ENCODE data around the gene ABCG2.

DNA sequence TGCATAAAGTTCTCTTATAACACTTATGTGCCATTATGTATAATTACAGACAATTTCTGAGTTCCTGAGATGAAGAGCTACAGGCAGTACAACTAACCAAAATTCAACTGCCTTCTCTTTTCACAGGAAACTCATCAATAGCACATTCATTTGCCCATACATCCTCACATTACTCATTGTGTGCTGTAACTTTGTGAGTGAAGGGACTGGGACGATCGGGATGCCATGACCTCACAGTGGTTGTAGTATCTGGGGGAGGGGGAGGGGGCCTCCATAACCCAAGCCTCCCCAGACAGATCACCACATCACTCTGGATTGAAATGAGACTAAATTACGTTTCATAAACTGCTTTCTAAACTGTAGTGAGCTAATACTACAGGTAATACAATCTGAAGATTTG, 60.7 kb downstream of the ABCG2 start:
- no peak for TF ChIP-seq MAZ (IDR thresholded peaks at IDR 0.05; ENCODE audit: borderline replicate concordance, low read depth, low read length)
- no peak for TF ChIP-seq CTCF (conservative IDR thresholded peaks at IDR 0.05; ENCODE audit: low read depth, low read length)
- no peak for TF ChIP-seq CHD1 (IDR thresholded peaks at IDR 0.05; ENCODE audit: low read depth, low read length)
- TF ChIP-seq FOS (IDR thresholded peaks at IDR 0.05; ENCODE audit: low read depth, low read length), result no peak
- no peak for TF ChIP-seq POLR2A (IDR thresholded peaks at IDR 0.05; ENCODE audit: low read depth, low read length)
- no peak for TF ChIP-seq MXI1 (IDR thresholded peaks at IDR 0.05; ENCODE audit: borderline replicate concordance, low read depth, low read length)
- TF ChIP-seq MAFK (IDR thresholded peaks at IDR 0.05; ENCODE audit: low read depth, low read length), result no peak

Data from IMR-90 (cell line).